Measurements from ENCODE around the gene CRTC2.
"Not testable (repeated sequence)": the region's sequence is repeated elsewhere in the genome, so short reads cannot be mapped to it uniquely, and the experiment has no call there.

The CRTC2 gene

DNA sequence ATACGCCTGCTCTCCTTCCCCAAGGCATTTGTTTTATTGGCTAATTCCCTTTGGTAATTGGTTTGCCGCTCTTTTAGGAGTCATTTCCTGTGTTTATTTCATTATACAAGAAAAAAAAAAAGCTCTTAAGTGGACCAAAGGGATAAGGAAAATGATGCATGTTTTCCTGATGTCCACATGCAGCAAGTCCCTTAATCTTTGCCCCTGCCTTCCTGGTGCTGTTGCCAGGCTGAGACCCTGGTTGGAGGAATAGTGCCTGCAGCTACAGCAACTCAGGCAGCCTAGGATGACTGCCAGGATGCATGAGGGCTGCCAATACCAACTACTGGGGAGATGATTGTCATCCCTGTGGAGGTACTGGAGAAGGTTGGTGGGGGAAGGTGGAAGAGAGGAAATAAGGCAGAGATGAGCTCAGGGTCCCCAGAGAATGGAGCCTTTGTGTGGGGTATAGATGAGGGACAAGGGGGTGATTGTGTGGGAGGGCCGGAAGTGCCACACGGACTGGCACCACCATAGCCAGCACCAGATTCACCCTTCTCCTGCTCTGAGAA lies 29.5 kb downstream of the CRTC2 start:
- no peak for DNase-seq (ENCODE audit: low read depth)

GRCh38 chr1:153928245-153928644 lies 30.2 kb downstream of the CRTC2 start:
- DNase-seq (ENCODE audit: low read depth), result no peak

GRCh38 chr1:153926405-153926804 lies 32.0 kb downstream of the CRTC2 start:
- no peak for DNase-seq (ENCODE audit: low read depth)

GRCh38 chr1:153922972-153923925 lies 35.2 kb downstream of the CRTC2 start, which contains the start of gene GATAD2B:
GATAD2B (minus strand) TSS chr1:153922972; CDS start chr1:153828347, 94,625 bp downstream.
- peak; percentile 99 for DNase-seq (ENCODE audit: low read depth)

- no peak for DNase-seq (ENCODE audit: low read depth)
Observed at GRCh38 chr1:153922076-153922971, 36.1 kb downstream of the CRTC2 start.

DNA sequence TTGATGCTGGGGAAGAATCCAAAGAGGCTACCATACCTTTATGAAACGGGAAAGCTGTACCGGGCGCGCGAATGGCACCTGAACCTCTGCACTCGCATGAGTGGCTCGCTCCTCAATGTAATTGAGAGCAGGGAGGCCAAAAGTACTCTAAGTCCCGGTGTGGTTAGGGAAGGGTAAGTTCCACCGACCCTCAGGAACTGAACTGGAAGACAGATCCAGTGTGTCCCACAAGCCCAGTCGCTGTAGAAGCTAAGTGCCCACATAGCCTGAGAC lies 36.7 kb downstream of the CRTC2 start:
- no peak for DNase-seq (ENCODE audit: low read depth)

DNA sequence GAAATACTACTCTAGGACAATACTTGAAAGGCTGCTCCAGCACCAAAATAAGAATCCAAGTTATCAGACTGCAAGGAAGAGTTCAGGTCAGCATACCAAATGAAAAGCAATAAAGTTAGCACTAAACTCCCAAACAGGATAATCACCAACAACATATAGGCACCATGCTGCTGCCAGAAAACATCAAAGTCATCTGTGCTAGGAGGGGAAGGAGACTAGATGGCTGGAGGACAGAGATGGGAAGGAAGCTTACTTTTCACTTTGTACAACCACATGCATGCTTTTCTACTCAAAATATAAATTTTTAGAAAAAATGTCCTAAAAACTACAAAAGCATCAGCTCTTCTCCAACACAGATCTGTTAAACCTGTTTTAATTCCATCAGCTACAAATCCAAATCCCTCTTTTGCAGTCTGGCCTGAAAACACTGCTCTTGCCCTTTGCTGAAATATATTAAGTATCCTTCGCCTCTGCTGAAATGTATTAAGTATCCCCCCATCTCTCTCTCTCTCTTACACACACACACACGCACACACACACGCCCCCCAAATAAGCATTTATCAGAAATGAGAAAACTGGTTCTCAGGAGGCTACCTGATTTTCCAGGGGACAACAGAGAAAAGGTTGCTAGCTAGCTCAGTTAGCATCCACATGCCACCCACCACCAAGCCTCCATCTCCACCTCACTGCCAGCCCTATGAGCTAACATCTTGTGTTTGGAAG lies 37.2 kb downstream of the CRTC2 start:
- DNase-seq (ENCODE audit: low read depth), result no peak

- DNase-seq (ENCODE audit: low read depth), result no peak
Observed at GRCh38 chr1:153919876-153920852, 38.2 kb downstream of the CRTC2 start.

DNA sequence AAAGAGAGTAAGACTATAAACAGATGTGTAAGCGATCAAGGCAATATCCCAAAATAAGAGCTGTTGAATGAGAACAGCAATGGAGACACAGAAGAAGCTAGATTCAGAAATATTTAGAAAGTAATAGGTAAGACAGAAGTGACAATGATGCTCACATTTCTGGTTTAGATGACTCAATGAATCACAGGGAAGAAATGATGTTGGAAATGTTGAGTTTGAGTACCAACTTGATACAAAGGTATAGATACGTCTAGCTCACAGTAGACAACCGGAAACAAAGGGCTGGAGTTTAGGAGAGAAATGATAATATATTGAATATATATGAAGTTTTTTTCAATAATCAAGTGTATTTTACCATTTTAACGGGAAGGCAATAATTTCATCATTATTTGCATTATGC lies 42.1 kb downstream of the CRTC2 start:
- no peak for DNase-seq (ENCODE audit: low read depth)

- no peak for DNase-seq (ENCODE audit: low read depth)
Observed at GRCh38 chr1:153912349-153912748, 46.1 kb downstream of the CRTC2 start.

- DNase-seq (ENCODE audit: low read depth), result not testable (repeated sequence)
Observed at GRCh38 chr1:153910560-153910959, 47.9 kb downstream of the CRTC2 start.

GRCh38 chr1:153908071-153908470 lies 50.3 kb downstream of the CRTC2 start:
- no peak for DNase-seq (ENCODE audit: low read depth)

GRCh38 chr1:153907134-153907533 lies 51.3 kb downstream of the CRTC2 start:
- DNase-seq (ENCODE audit: low read depth), result no peak

- no peak for DNase-seq (ENCODE audit: low read depth)
Observed at GRCh38 chr1:153906396-153906795, 52.0 kb downstream of the CRTC2 start.

- DNase-seq (ENCODE audit: low read depth), result not testable (repeated sequence)
Observed at GRCh38 chr1:153905908-153906307, 52.5 kb downstream of the CRTC2 start.

- DNase-seq (ENCODE audit: low read depth), result no peak
Observed at GRCh38 chr1:153903841-153904455, 54.5 kb downstream of the CRTC2 start.

DNA sequence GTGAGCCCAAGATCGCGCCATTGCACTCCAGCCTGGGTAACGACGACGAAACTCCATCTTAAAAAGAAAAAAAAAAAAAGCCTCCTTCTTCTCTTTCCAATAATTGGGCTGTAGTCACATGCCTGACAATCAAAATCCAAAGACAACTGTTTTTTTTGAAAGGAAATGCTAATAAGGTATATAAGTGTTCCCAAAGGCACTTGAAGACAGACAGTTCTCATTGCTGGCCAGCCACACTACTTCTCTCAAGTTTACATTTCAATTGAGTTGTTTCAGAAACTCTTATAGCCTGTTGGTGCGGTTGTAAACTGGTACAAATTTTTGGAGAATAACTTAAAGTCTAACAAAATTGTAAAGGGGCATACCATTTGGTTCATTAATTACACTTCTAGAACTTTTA lies 58.9 kb downstream of the CRTC2 start:
- no peak for DNase-seq (ENCODE audit: low read depth)

Data from HS-5 (cell line).